ENCODE data around the gene LARGE1.
A peak's percentile ranks its signal among the peaks of the same experiment; 100 is the strongest.

LARGE1 gene

DNA sequence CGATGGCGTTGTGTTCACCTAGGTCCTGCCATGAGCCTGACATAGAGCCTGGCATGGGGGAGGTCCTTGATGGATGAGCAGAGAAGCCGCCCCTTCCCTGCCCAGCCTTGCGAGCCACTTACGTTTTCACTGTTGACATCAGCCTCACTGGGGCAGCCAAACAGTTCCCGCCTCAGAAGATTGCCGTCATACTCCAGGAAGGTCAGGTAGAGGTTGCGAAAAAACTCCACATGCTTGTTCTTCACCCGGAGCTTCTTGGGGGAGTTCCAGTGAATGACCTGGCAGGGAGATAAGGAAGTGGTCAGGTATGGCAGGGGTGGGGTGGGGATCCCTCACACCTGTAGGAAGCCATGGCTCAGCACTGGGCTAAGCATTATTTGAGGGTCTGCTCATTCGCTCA is 582.8 kb downstream of the LARGE1 start:
- DNase-seq = no peak

DNA sequence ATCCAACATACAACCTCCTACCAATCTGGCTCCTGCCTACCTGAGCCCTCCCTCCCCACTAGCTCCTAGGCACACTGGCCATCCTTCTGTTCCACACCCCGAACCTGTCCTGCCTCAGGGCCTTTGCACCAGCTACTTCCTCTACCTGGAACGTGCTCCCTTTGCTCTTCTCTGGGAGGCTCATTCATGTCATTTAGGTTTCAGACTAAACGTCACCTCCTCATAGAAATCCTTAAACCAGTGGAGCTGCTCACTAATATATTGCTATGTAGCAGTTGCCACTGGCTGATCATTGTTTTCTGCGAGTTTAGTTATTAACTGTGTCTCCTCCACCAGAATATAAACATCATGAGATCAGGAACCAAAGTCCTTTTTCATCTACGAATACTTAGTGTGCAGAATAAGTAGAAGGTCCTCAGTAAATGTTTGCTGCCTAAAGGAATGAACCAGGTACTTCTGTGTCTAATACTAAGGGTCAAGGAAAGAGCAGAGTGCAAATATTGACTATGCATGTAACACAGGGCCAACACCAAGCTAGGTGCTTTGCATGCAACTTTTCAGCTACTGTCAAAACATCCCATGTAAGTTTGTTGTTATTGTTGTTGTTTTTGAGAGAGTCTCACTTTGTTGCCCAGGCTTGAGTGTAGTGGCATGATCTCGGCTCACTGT is 584.5 kb downstream of the LARGE1 start:
- no peak for DNase-seq

DNA sequence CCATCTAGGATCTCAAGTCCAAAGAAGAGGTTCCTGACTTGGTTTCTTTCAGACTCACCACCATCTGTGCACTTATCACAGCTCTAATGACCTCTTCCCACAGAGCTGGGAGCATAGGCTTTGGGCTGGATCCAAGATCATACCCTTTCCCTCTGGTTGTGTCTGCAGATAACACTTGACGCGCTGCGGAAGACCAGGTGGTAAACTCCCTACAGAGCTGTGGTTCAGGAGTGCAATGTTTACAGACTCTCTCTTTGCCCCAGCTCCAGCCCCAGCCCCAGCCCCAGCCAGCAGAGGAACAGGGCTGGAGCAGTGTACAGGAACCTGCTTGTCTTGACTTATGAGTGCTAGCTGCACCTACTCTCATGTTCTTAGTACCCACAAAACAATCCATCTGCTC is 587.7 kb downstream of the LARGE1 start:
- DNase-seq = no peak

DNA sequence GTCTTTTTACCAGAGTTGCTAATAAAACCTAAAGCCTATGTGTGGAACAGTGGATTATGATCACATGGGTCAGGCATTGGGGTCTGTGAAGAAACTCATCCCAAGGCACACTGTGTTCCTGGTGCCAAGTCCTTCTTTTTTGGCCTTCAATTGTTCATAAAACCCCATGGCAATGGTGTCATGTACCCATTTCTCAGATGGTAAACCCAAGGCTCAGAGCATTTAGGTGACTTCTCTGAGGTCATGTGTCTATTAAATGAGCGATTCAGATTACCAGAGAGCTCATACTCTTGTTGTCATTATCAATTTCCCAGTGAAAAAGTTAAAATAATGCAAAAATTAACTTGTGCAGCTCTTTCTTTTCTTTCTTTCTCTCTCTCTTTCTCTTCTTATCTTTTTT is 589.3 kb downstream of the LARGE1 start:
- DNase-seq = no peak

DNA sequence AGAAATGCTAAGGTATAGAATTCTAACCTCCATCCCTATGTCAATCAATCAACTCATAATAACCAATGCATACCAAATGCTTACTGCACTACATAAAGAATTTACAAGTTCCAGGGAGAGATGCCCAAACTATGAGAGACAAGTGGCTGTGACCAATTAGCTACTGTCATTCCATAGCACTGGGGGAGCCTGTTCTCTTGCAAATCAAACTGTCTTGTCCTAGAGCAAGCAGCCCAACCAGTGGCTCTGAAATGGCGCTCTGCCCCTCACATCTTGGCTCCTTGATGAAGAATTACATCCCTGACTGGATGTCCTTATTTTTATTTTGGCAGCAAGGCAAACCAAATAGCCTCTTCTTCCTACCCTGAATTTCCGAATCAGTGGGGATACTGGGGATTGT is 589.7 kb downstream of the LARGE1 start:
- DNase-seq = no peak

DNA sequence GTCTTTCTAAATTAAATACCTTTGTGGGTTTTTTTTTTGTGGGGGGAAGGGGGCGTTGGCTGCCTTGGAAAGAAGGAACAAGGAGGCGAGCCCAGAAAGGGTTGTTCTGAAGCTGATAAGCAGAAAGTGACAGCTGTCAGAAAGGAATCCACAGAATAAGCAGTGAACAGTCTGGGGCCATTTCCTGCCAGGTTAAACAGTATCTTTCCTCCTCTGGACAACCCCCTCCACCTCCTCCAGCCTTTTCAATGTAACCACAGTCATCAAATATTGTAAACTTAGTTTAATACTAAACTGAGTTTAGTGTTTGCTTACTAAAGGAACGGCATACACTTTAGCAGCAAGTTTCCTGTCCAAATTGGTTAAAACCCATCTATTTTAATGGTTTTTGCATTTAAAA is 590.9 kb downstream of the LARGE1 start:
- no peak for DNase-seq

DNA sequence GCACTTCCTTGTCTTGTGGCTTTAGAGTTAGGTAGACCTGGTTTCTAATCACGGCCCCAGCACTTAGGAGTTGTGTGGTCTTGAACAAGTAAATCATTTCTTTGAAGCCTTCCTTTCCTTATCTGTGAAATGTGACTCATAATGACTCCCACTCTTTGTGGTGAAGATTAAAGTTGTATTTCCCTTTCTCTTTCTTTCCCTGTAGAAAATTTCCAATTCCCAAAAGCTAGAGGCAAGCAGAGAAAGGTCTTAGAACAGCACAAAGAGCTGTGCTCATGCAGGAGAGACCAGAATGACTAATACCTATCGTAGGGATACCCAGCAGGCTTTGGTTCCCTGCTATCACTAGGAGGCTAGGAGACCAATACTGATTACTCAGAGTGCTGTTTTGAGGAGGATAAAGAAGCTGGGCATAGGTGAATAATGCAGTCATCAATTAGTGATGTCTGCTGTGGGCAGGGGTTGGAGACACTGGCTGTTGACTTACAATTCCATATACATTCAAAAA is 591.4 kb downstream of the LARGE1 start:
- peak; percentile 72 for DNase-seq

DNA sequence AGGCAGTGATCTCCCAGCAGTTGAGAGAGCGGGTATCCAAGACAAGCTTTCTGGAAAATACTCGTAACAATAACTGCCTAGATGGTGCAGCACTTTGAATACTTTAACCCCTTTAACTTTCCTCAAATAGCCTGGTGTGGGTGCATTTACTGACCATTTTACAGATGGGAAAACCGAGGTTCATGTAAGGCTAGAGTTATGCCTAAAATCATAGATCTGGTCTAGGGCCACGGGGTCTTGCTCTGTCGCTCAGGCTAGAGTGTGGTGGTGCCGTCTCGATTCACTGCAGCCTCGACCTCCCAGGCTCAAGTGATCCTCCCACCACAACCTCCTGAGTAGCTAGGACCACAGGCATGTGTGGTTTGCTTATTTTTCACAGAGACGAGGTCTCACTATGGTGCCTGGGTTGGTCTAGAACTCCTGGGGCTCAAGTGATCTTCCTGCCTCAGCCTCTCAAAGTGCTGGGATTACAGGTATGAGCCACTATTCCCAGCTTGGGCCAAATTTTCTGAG is 592.9 kb downstream of the LARGE1 start:
- no peak for DNase-seq

DNA sequence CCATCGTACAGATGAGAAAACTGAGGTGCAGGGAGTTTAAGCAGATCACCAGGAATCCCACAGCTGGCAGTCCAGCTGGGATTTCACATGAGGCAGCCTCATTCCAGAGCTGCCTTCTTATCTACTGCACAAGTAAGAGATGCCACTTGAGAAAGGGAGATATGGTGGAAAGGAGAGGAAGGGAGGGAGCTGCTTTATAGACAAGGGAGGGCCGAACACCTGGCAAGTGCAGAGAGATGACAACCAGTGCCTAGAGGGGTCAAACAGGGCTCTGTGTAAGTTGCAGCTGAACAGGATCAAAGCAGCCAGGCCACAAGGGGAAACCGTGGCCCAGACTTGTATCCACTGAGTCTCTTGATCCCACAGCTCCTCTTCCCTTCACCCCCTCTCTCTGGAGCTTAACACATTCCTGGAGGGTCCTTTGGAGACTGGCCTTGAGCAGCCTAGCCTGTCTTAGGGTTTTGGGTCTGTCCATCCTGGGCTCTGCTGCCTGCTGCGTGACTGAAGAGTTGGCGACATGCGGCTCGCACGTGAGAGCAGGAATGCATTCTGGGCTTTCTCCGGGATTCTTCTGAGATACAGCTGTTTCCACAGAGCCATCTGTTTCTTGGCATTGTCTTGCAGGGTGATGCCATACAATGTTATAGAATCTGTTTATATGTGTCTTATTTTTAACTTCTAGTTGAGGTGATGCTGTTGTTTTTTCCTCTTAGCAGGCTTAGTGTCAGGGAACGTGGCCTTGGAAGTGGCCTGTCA is 593.6 kb downstream of the LARGE1 start:
- DNase-seq = peak; percentile 17

DNA sequence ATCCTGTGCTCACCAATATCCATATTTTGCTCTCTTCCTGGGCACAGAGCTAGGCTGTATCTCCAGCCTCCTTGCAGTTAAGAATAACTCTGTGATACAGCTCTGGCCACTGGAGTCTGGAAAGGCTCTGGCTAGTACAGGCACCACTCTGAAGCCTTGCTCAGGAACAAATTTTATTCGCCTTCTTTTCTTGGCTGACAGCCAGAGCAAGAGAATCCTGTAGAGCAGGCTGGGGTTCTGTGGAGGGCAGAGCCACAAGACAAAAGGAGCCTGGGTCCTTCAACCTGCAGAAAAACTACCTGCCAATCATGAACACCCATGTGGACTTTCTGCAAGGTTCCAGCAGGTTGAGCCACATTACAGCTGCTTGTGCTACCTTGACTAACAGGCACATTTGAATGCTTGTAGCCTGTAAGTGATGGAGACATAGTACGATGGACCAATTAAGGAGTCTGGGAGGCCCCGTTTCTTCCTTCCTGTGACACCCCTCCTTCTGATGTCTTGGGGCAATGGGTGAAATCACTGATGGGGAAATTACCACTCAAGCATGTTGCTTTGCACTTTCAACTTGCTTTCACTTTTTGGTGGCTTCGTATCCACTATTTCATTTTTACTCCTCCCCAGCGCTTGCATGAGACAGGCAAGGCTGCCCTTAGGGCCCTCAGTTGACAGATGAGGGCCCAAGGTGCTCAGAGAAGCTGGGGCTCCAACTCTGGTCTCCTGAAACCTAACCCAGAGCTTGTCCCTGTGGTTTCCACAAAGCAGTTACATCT is 594.9 kb downstream of the LARGE1 start:
- DNase-seq = no peak

DNA sequence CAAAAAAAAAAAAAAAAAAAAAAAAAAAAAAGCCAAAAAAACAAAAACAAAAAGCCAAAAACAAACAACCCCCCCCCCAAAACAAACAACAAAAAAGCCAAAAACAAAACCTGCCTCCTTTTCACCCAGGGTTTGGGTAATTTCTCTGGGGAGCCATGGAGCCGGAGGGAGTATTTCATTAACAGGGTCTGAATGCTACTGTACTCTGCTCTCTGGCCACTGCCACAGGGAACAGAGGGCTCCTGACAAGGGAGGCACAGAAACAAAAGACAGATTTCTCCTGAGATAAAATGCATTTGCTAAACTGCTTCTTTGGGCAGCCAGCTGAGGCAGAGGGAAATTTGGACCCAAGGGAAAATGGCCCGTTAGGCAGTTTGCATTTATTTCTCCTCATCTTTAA is 596.0 kb downstream of the LARGE1 start:
- DNase-seq = no peak

DNA sequence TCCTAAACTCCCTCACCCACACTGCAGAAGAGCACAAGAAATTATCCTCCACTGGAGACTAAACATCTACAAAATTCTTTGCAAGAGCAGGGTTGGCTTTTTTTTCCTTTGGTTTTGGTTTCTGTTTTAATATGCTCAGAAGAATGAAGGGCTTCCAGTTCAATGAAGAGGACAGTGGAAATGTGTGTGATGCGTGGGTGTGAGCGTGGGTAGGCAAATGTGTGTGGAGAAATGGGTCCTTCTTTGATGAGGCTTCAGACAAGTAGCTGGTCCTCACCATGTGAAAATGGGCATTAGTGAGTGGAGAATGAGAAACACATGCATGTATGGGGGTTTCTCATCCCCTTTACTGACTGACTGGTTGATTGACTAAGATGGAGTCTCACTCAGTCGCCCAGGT is 598.8 kb downstream of the LARGE1 start:
- DNase-seq = no peak

DNA sequence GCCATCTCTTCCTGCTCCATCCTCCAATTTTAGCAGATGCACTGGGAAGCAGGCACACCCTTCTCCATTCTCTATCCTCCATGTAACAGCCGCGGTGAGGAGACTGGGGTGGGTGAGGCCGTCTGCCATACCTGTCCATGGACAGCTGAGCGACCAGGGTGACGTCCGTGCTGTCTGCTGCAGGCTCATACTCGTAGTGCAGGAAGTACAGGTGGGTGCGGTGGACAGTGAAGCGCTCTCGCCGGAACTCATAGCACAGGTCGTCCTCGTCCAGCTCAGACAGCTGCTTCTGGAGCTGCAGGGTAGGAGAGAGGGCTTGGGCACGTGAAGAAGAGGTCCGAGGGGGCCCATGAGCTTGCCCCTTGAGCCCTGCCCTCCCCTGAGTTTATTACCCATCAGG is 604.3 kb downstream of the LARGE1 start:
- no peak for DNase-seq

DNA sequence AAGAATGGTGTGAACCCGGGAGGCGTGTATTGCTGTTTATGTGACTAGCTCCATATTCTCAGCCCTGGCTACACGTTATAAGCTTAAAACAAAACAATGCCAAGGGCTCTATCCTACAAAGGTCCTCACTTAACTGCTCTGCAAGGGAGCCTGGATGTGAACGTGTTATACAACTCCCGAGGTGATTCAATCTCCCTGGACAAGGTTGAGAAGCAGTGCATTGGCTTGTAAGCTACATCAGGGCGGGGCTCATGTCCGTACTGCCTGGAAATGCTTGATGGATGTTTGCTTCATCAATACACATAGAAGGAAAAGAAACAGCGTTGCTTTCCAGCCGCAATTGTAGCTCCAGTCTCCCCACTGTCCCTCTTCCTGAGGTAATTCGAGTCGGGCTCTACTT is 605.2 kb downstream of the LARGE1 start:
- DNase-seq = no peak

DNA sequence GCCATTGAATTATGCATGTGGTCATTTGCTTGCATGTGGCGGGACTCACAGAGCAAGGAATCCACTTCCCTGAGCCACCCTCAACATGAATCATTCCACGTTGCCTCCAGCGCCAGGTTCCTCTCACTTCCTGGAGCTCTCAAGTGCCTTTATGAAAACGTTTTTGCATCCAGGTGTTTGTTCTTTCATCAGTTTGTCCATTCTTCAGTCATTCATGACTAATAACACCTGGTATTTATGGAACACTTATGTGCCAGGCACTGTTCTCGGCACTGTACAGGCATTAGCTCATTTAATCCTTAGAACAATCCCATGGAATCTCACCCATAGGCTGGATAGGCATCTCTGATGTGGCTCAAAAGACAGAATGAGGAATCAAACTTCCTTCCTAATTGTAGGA is 606.0 kb downstream of the LARGE1 start:
- DNase-seq = no peak

DNA sequence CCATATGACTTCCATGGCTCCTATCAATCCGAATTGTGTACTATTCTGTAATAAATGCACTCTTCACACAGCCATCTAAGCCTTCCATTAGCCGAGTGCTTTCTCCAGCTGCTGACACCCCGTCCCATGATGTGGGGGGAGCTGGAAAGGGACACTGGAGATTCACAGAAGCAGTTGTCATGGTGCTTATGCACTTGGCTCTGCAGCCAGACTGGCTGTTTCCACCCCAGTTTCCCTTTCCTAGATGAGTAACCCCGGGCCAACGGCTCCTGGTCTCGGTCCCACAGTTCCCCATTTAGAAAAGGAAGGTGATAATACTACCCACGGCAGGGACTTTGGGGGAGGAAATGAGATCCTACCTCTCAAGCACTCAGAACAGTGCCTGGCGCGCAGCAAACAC is 617.2 kb downstream of the LARGE1 start:
- DNase-seq = no peak

DNA sequence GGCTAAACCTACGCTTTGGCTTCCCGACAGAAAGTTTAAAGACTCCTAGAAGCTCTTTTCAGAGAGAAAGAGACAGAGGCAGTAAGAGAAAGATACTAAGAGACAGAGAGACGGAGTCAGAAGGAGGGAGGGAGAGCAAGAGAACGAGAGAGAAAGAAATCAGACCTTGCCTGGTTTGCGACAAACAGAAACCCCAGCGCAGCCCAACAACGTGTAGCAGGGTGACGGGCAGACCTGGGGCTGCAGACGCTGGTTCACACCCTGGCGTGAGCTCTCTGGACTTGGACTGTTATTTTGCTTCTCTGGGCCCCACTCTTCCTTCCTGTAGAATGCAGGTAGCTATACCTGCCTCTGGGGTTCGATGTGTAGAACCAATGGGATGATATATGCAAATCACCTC is 617.7 kb downstream of the LARGE1 start:
- no peak for DNase-seq

DNA sequence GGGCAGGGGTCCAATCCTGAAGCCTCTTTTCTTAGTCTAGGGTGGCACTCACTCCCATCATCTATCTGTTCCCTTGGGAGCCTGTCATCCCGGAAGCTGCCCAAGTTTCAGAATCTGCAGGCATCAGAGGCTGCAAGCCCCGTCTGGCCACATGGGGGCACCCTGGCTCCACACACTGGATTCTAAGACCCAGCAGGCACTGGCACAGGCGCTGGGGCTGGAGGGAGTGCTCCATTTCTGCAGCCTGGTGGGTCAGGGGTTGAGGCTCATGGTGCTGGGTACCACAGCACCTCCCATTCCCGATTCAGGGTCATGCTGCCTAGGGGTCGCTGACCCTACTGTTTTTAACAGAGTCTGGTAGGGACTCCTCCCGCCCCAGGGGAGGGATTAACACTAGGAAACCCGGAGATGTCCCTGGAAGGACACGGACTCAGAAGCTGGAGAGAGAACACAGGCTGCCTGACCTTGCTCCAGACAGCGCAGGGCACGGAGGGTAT is 618.2 kb downstream of the LARGE1 start:
- DNase-seq = peak; percentile 60

DNA sequence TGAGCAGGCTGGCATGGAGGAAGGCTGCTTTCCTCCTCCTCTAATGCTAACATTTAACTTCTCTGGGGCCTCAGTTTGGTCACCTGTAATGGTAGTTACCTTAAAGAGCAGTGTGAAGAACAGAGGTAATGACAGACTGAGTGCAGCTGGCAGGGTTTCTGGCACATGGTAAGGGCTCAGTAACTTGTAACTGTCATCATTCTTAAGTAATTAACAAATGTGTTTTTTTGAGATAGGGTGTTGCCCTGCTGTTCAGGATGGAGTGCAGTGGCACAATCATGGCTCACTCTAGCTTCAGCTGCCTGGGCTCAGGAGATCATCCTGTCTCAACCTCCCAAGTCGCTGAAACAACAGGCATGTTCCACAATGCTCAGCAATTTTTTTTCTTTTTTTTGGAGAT is 620.1 kb downstream of the LARGE1 start:
- no peak for DNase-seq

DNA sequence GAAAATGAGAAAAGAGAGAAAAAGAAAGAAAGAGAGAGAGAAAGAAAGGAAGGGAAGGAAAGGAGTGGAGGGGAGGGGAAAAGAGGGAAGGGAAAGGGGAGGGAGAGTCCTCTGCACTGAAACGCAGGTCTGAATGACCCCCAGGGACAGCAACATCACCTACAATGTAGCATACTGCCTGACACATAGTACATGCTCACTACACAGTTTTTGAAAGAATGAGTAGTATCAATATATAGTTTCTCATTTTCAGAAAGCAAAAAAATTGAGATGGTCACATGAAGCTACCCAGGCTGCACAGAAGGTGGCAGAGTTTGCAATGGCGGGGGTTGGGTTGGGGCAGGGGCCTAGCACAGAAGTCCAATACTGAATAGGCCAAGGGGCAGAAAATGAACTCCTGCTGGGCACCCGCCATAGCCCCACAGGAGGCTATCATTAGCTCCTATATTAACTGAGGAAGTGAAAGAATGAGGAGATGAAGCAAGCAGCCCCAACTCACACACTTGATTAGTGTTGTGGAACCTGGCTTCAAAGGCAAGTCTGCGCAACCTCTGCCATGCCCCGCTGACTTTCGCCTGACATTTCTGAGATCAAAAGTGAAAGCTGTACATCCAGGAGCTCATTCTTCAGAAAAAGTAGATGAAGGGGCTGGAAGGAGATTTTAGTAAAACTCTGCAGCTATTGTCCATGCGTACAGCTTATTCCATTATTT is 620.9 kb downstream of the LARGE1 start:
- no peak for DNase-seq

DNA sequence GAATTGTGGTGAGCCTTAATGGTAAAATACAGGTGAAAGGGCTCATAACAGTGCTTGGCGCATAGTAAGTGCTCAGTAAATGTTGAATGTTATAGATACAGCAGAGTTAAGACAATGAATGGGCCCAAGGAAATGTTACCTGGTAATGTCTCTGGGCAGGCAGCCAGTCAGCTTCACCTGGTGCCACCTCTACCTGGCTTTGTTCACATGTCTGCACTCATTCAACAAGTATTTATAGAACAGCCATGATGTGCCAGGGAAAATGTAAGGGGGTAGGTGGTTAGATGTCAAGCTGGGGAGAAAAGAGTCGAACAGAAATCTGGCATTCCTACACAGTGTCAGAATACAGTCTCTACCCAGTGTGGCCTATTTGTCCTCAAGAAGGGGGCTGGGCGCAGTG is 623.3 kb downstream of the LARGE1 start:
- no peak for DNase-seq

DNA sequence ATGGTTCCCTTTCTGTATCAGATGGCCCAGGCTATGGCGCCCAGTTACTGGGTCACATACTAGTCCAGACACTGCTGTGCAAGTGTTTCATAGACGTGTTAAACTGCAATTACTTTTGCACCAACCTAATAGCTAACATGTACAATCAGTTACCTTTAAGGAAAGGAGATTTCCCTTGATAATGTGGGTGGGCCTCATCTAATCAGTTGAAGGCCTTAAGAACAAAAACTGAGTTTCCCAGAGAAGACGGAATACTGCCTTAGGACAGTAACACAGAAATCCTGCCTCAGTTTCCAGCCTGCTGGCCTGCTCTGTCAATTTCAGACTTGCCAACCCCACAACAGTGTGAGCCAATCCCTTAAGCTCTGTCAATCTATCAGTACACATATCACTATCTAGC is 632.2 kb downstream of the LARGE1 start:
- DNase-seq = no peak

DNA sequence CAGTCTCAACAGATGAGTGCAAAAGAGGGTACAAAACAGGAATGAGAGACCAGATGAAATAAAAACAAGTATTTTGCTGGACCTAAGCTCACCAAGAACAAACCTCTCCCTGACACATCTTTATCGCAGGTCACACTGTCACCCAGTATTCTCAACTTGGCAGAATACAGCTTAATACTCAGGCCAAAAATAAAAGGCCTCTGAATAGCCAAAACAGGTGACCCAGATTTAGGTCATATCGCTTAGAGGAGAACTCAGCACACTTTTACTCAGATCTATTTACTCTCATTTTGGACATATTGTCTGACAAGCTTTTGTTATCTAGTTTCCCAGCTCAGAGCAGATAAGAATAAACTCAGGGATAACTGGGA is 645.2 kb downstream of the LARGE1 start:
- DNase-seq = no peak

Data from fibroblast of upper back skin (primary cell).